HG03442 (cell line): ENCODE data around the gene CHID1.

Experiments used
- ATAC-seq: cut with Tn5 transposase; IDR thresholded peaks from one replicate; pipeline ENCODE4 v1.9.1; 2021; ENCODE audit warnings: mild to moderate bottlenecking, moderate library complexity; ENCODE audit not compliant: unreplicated experiment

CHID1 gene

DNA sequence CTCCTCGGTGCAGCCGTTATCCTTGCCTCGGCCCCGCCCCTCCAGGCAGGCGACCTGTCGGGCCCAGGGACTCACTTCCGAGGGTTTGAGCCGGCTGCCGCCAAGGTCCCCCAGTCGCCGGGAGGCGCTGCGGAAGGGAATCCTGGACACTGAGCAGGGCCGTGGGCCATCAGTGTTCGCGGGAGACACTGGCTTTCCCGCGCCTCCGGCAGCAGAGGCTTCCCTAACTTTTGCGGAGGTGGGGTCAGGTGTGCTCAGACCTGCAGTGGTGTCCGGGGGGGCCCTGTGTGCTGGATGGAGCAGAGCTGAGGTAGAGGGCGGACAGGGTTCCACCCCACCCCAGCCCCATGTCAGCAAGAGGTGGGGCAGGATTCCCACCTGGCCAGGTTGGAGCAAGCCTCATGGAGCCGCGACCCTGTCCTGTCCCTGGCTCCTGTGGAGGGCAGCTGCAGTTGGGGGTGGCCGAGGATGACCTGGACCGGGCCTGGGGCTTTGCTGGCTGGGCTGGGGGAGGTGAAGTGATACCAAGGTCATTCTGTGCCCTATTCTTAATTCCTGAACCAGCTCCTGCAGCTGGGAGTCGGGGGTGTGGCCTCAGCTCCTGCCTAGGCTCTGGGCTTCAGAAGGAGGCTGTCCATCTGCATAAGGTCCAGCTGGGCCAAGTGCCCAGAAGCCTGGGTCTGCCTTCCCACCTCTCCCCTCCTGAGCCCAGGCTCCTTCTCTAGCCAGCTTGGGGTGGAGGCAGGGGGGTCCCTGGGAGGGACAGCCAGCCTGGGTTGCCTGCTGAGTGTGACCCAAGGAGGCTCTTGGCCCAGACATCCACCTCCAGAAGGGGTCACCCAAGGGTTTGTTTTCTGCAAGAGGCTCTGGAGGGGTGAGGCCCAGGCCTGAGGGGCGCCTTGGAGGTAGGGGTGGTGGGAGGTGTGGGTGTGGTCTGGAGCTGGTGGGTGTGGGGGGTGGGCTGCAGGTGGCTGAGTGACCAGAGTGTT, 59.5 kb downstream of the CHID1 start:
- no peak for ATAC-seq

DNA sequence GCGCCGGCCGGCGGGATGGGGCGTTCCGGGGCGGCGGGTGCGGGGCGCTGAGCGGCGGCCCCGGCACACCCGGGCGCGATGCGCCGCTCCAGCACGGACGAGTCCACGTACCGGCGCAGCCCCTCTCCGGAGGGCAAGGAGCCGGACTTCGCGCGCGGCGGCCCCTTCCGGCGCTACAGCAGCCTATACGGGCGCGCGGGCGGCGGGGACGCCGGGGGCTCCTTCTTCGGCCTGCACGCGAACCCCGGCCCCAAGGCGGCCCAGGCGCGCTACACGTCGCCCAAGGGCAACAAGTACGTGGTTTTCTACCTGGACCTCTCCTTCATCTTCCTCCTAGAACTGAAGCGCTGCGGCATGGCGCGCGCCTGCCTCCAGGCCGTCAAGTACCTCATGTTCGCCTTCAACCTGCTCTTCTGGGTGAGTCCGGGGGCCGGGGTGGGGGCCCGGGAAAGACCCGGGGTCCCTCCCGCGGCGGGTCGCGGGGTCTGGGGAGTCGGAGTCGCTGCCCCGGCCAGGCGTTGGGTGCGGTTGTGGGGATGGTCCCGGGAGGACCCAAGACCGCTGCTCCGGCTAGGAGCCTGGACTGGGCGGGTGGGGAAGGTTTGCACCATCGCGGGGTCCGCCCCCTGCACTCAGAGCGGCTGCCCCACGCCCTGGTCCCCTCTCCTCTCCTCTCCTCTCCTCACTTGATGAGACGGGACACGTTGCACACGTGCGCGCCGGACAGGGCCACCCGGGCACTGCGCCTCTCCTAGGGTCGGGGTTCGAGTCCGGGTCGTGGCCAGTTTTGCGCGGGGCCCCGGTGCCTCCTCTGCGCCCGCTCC, 60.4 kb downstream of the CHID1 start:
- ATAC-seq: no peak

GRCh38 chr11:849104-849824, 61.3 kb downstream of the CHID1 start:
- ATAC-seq: no peak

- no peak for ATAC-seq
Observed at GRCh38 chr11:848380-848931, 62.2 kb downstream of the CHID1 start.

DNA sequence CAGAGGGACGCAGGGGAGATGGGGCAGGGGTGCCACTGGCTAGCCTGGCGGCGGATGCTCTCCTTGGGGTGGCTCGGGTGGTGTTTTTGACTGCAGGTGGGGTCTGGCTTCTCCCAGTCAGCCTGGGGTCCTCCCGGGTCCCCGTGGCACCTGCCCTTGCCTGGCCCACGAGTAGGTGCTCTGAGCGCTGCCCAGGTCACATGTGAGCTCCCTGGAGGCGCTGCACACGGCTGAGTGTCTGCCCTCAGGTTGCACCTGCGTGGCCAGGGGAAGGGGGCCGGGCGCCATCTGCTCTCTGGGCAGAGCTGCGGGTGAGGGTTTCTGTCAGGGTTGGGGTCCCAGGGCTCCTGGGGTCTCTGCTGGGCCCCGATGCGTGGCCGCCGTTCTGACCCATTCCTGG, 62.7 kb downstream of the CHID1 start:
- ATAC-seq: no peak

- no peak for ATAC-seq
Observed at GRCh38 chr11:846496-847098, 64.0 kb downstream of the CHID1 start.

DNA sequence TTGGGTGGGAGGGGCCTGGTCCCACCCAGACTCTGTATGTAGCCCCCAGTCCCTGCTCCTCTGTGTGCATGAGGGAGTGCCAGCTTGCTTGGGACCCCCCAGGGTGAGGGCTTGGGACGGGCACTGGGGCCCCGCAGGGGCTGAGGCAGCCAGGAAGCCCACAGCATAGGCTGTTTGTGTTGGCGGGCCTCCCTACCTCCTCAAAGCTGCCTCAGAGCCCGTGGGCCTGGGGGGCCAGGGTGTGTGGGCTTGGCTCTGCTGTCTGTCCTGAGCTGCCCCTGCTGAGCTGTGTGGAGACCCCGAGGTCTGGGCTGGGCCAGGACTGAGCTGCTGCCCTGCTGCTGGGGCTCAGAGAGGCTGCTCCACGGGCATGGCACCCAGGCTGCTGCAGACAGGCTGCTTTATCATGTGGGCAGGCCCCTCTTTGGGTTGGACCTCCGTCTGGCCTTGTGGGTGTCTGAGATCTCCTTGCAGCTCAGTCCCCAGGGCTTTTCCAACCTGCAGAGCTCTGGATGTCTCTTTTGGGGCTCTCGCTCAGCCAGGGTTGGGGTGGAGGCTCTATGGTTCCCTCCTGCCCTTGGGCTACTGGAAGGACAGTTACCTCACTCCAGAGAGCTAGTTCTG, 64.6 kb downstream of the CHID1 start:
- ATAC-seq: no peak

DNA sequence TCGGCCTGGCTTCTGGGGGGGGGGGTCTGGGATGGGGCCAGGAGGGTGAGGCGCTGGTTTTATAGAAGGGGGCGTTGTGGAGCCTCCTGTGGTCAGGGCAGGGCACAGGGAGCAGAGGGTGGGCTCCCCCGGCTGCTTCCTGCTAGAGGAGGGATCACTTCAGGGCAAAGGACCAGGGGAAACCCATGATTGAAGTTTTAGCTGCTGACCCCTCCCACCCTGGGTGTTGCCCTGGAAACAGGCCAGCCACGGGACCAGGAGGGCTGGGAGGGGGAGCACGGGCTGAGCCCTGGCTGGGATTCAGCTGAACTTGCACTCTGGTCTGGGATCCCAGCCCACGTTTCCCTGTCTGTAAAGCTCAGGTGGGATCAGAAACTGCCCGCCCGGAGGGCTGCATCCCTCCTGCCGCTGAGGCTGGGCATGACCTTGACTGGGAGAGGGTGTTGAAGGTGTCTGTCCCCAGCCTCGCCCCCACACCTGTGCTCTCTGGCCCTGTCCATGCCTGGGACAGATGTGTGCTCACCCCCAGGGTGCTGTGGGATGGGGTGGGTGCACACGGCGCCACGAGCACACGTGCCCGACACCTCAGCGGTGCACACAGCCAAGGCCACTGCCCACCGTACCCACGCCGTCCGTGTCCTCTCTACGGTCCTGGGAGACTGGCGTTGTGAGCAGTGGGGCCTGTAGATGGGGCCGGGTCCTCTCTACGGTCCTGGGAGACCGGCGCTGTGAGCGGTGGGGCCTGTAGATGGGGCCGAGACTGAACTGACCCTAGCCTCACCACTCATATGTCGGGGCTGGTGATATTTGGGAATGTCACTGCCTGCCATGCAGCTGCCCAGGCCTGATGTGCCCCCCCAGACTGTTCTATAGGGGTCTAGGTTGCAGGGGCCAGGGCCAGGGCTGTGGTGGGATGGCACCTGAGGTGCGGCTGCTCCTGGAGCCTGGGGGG, 65.6 kb downstream of the CHID1 start:
- no peak for ATAC-seq

GRCh38 chr11:843818-844692, 66.6 kb downstream of the CHID1 start:
- no peak for ATAC-seq

DNA sequence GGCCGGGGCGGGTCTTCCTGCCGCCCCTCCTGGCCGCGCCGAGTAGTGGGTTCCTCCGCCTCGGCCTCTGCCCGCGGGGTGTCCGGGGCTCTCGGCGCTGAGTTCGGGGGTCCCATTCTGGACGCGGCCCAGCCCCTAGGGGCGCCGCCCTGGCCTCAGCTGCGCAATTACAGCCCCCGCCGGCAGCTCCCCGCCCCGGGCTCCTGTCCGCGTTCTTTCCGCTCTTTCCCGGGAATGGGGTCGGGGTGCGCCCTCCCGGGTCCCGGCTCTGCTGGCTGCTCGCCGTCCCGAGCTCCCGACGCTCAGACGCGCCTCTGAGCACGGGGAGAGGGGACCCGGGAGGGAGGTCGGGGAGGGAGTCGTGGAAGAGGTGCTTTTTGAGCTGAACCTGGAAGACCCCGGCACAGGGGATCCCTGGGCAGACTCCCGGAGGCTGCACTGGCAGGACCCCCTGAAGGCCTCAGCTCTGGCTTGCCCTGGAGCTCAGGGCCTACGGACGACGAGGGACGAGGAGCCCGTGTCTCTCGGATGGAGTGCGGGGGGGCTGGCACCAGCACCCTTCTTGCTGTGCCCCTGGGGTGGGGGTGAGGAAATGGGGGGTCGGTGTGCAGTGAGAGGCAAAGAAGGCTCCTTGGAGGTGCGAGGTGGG, 67.4 kb downstream of the CHID1 start:
- no peak for ATAC-seq

GRCh38 chr11:842370-843002, 68.1 kb downstream of the CHID1 start, which contains the start of the genes POLR2L and TSPAN4:
Gene POLR2L, minus strand, starts transcription at chr11:842529. Its CDS starts 21 bp downstream, at chr11:842508.
Gene TSPAN4, plus strand, starts transcription at chr11:842852. Its CDS starts 7,453 bp downstream, at chr11:850305.
- peak; percentile 61 for ATAC-seq

GRCh38 chr11:841981-842369, 68.6 kb downstream of the CHID1 start:
- peak; percentile 18 for ATAC-seq

DNA sequence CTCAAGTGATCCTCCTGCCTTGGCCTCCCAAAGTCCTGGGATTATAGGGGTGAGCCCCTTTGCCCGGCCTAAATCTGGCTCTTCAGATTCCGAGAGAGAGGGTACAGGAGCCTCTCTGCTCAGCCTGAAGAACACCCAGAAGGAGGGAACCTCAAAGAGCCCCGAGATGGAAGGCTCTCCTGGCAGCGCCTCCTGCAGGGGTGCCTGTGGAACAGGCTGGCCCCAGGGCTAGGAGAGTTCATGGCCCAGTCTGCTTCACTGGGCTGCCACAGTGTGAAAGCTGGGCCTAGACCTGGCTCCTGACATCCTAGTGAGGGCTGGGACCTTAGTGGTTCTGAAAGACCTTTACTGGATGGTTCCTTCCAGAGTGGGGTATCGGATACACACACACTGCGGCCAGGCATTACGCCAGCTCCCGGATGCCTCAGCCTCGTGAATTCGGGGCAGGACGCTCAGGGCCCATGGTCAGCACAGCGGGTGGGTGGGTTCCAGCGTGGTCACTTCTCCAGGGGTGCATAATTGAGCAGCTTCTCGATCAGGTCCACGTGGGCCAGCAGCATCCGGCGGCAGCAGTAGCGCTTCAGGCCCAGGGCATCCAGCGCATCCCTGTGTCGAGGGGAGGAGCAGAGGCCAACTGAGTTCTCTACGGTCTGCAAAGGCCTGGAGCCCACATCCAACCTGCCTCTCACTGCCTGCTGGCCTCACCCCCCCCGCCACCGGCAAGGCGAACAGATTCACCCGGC, 70.6 kb downstream of the CHID1 start:
- ATAC-seq: no peak

DNA sequence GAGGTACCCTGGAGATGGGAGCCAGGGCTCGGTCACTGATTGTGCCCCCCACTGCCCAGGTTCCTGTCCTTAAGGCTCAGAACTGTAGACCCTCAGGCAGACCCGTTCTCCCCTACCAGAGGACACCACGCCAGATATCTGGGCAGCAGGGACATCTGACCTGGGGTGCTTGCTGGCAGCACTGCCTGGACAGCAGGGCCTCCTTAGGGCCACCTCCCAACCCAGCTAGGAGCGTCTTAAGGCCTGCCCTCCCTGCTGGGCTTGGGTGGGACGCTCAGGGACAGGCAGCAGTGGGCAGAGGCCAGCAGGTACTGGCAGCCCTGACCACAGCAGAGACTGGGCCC, 71.4 kb downstream of the CHID1 start:
- no peak for ATAC-seq

GRCh38 chr11:838441-839279, 72.0 kb downstream of the CHID1 start:
- ATAC-seq: no peak
